T follicular helper cell (primary cell): ENCODE data around the gene ZCCHC8.
"Not testable (repeated sequence)": the region's sequence is repeated elsewhere in the genome, so short reads cannot be mapped to it uniquely, and the experiment has no call there.

Experiments
- DNase-seq: peaks from one replicate; pipeline ENCODE4 v3.0.0-alpha.2; 2020; ENCODE audit warnings: low read depth

ZCCHC8 gene

DNA sequence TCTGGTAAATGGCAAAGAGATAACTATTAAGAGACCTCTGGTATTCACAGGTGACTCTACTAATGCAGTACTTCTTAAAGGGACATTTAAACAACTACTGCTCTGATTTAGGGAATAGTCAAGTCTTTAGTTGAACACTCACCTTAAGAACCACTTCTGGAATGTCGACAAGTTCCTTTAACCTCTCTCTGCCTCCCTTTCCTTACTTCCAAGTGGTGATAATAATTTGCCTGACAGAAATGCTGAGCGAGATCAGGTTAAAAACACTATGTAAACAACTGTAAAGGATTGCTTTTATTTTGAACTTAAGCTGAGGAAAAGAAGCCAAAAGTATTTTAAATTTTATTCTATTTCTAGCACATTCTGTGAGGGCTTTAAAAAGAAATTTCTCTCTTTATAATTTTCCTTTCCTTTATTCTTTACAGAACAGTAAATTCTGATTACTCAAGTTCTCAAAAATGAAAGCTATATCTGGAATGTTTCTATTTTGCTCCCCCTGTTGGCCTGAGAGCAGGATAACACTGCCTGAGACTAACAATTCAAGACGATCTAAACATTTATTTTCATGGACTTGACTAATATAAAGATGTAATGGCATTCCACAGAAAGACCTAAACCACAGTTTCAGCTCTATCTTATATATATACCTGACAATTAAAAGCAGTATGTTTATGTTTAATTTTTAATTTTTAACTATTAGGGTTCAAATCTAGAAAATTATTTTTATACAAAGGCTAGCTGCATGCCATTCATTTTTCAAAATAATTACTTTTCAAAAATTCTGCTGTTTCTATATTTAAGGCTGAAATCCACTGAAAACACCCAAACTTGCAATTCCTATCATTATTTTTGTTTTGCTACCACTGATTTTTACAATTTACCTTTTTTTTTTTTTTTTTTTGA lies 29.2 kb downstream of the ZCCHC8 start:
- no peak for DNase-seq

DNA sequence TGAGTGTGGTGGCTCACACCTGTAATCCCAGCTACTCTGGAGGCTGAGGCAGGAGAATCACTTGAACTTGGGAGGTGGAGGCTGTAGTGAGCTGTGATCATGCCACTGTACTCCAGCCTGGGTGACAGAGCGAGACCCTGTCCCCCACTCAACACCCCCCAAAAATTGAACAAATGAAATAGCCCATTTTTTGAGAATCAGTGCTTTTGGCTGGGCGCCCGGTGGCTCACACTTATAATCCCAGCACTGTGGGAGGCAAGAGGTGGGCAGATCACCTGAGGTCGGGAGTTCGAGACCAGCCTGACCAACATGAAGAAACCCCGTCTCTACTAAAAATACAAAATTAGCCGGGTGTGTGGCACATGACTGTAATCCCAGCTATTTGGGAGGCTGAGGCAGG lies 30.2 kb downstream of the ZCCHC8 start:
- DNase-seq, result not testable (repeated sequence)

DNA sequence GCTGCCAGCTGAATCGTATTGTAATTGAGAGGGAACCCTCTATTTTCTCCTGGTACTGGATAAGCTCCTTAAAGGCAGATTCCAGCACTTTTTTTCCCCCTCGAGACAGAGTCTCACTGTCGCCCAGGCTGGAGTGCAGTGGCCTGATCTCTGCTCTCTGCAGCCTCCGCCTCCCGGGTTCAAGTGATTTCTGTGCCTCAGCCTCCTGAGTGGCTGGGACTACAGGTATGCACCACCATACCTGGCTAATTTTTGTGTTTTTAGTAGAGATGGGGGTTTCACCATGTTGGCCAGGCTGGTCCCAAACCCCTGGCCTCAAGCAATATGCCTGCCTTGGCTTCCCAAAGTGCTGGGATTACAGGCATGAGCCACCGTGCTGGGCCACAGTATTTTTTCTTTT lies 30.9 kb downstream of the ZCCHC8 start:
- not testable (repeated sequence) for DNase-seq

DNA sequence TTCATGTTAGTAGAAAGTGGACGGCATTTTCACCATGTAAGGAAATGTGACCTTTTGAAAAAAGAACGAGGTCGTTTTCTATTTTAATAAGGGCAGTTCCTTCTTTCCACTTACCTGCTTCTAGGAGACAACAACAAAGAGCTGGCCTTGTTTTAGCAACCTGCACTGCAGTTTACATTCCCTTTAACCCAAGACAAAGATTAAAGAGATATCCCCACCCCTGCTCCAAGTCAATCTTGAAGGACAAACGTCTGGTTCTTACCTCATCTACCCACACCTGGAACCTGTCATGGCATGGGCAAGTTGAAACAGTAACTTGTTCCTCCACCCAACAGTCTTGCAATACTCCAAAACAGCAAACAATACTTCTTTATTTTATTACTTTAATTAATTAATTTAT lies 32.7 kb downstream of the ZCCHC8 start:
- DNase-seq, result no peak

DNA sequence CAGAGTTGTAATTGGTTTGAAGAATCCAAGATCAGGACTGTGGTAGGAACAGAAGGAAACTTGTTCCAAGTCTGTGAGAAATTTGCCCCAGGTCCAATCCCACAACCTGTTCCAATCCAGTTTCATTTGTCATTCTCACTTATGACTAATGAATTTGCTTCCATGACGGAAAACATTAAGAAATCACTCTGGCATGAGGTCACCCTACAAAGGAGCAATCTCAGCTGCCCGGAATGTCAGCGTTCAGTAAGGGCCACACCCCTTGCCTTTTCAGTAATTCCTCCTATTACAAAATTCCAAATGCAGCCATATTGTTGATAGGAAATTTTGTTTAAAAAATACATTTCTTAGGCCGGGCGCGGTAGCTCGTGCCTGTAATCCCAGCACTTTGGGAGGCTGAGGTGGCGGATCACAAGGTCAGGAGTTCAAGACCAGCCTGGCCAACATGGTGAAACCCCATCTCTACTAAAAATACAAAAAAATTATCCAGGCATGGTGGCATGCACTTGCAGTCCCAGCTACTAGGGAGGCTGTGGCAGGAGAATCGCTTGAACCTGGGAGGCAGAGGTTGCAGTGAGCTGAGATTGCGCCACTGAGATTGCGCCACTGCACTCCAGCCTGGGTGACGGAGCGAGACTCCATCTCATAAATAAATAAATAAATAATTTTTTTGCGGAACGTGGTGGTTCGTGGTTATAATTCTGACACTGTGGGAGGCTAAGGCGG lies 36.3 kb downstream of the ZCCHC8 start:
- DNase-seq, result not testable (repeated sequence)

DNA sequence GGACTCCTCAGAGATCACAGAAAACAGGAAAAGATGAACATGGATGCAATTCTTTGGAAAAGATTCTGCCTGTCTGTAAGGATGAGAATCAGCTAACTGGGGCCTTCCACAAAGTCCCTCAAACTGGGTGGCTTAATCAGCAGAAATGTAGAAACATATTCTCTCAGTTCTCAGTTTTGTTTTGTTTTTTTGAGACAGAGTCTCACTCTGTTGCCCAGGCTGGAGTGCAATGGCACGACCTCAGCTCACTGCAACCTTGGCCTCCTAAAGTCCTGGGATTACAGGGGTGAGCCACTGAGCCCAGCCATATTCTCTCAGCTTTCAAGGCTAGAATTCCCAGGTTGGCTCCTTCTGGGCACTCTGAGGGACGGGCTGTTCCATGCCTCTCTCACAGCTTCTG lies 40.1 kb downstream of the ZCCHC8 start:
- no peak for DNase-seq

DNA sequence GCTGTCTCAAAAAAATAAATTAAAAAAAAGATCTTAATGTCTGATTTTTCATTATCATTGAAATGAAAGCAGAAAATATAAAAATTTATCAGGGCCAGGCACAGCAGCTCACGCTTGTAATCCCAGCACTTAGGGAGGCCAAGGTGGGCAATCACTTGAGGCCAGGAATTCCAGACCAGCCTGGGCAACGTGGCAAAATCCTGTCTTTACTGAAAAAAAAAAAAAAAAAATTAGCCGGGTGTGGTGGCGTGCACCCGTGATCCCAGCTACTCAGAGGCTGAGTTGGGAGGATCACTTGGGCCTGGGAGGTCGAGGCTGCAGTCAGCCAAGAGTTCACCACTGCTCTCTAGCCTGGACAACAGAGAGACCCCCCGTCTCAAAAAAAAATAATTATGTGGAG lies 40.7 kb downstream of the ZCCHC8 start:
- DNase-seq, result no peak

DNA sequence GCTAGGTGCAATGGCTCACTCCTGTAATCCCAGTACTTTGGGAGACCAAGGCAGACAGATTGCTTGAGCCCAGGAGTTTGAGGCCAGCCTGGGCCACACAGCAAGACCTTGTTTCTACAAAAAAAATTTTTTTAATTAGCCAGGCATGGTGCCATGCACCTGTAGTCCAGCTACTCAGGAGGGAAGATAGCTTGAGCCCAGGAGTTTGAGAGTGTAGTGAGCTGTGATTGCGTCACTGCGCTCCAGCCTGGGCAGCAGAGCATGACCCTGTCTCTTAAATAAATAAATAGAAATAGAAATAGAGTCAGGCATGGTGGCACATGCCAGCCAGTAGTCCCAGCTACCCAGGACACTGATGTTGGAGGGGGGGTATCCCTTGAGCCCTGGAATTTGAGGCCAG lies 41.5 kb downstream of the ZCCHC8 start:
- no peak for DNase-seq

DNA sequence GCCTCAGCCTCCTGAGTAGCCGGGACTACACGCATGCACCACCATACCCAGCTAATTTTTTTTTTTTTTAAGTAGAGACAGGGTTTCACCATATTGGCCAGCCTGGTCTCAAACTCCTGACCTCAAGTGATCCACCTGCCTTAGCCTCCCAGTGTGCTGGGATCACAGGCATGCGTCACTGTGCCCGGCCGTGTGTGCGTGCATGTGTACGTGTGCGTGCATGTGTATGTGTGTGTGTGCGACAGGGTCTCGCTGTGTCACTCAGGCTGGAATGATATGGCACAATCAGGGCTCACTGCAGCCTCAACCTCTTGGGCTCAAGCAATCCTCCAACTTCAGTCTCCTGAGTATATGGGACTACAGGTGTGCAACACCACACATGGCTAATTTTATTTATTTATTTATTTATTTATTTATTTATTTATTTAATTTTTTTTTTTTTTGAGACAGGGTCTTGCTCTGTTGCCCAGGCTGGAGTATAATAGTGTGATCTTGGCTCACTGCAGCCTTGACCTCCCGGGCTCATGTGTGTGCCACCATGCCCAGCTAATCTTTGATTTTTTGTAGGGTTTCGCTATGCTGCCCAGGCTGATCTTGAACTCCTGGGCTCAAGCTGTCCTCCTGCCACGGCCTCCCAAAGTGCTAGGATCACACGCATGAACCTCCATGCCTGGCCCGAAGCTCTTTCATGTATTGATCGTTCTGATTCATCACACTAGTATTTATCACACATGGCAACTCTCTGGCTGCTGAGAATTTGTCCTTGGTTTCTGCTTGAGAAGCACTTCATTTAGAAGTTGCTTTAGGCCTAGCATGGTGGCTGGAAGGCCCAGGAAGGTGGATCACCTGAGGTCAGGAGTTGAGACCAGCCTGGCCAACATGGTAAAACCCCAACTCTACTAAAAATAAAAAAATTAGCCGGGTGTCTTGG lies 42.4 kb downstream of the ZCCHC8 start:
- DNase-seq, result no peak

DNA sequence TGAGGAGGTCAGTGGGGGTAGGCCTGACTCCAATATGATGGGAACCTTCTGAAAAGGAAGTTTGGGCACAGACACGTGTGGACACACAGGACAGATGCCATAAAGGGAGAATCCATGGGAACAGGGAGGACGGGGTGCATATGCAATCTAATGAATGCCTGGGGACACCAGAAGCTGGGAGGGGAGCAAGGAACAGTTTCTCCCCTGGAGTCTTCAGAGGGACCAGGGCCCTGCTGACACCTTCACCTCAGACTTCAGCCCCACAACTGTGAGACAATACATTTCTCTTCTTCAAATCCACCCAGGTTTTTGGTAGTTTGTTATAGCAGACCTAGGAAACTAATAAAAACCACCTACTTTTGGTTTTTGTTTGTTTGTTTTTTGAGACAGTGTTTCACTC lies 43.1 kb downstream of the ZCCHC8 start:
- no peak for DNase-seq

DNA sequence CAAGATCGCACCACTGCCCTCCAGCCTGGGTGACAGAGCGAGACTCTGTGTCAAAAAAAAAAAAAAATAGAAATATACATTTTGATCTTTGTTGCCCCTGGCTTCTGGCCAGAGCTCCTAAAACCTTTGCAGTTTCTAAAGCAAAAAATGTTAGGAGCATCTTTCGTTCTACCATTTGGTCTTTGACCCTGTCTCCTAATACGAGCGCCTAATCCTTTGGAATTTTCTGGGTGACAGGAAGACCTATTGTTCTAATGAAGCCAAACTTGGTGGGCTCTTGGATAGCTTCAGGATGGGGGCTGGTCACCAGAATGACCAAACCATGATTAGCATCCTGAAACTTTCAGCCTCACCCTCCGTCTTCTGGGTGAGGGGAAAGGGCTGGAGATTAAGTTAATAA lies 46.0 kb downstream of the ZCCHC8 start:
- DNase-seq, result no peak

DNA sequence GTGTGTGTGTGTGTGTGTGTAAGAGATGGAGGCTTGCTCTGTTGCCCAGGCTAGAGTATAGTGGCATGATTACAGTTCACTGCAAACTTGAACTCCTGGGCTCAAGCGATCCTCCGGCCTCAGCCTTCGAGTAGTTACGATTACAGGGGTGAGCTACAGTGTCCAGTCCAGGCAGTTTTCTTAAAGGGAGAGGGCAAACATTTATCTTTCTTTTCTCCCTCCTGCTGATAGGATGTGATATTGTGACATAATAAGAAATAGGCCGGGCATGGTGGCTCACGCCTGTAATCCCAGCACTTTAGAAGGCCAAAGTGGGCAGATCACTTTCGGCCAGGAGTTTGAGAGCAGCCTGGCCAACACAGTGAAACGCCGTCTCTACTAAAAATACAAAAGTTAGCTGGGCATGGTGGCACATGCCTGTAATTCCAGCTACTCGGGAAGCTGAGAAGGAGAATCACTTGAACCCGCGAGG lies 46.4 kb downstream of the ZCCHC8 start:
- DNase-seq, result no peak

DNA sequence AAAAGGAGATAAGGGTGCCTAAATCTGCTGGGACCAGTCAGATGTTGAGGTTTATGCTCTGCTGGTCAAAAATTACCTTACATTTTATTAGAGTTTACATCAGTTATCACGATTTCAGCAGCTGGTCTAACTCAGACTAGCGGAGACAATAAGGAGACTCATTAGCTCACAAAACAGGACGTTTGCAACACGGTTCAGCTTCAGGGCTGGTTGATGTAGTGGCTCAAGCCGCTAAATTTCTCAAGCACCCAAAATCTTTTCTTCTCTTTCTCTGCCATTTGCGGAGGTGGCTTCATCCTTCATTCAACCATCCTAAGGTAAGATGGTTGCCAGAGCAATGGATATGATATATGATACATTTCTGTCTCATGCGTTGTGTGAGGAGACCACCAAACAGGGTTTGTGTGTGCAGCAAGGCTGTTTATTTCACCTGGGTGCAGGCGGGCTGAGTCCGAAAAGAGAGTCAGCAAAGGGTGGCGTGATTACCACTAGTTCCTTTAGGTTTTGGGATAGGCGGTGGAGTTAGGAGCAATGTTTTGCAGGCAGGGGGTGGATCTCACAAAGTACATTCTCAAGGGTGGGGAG lies 47.9 kb downstream of the ZCCHC8 start:
- no peak for DNase-seq

DNA sequence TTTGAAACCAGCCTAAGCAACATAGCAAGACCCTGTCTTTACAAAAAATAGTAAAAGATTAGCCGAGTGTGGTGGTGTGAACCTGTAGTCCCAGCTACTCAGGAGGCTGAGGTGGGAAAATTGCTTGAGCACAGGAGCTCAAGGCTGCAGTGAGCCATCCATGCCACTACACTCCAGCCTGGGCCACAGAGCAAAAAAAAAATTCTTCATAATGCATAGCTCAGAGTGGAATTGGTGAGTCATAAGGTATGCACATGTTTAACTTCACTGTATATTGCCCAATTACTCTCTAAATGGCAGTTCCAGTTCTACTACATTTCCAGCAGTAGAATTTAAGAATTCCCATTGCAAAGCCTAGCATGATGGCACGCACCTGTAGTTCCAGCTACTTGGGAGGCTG lies 51.4 kb downstream of the ZCCHC8 start:
- no peak for DNase-seq

DNA sequence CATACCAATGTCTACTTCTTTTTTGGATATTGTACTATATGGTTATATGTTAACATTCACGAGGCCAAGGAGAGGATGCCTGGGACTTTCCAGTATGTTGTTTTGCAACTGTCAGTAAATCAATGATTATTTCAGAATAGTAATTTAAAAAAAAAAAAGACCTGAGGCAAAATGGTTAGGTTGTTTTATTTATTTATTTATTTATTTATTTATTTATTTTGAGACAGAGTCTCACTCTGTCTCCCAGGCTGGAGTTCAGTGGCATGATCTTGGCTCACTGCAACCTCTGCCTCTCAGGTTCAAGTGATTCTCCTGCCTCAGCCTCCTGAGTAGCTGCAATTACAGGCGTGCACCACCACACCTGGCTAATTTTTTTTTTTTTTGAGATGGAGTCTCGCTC lies 52.9 kb downstream of the ZCCHC8 start:
- not testable (repeated sequence) for DNase-seq

DNA sequence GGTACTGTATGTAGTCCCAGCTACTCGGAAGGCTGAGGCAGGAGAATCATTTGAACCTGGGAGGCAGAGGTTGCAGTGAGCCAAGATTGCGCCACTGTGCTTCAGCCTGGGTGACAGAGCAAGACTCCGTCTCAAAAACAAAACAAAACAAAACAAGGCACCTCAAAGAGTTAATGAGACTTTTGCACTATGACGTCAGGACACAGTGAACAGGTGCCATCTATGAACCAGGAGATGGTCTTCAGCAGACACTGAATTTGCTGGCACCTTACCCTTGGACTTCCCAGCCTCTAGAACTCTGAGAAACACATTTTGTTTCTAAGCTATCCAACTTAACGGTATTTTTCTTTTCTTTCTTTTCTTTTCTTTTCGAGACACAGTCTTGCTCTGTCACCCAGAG lies 54.3 kb downstream of the ZCCHC8 start:
- DNase-seq, result not testable (repeated sequence)

DNA sequence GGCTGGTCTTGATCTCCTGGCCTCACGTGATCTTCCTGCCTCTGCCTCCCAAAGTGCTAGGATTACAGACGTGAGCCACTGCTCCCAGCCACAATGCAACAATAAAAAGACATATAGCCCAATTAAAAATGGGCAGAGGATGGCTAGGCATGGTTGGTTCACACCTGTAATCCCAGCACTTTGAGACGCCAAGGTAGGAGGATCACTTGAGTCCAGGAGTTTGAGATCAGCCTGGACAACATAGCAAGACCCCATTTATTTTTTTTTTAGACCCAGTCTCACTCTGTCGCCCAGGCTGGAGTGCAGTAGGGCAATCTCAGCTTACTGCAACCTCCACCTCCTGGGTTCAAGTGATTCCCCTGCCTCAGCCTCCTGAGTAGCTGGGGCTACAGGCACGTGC lies 56.7 kb downstream of the ZCCHC8 start:
- DNase-seq, result not testable (repeated sequence)

DNA sequence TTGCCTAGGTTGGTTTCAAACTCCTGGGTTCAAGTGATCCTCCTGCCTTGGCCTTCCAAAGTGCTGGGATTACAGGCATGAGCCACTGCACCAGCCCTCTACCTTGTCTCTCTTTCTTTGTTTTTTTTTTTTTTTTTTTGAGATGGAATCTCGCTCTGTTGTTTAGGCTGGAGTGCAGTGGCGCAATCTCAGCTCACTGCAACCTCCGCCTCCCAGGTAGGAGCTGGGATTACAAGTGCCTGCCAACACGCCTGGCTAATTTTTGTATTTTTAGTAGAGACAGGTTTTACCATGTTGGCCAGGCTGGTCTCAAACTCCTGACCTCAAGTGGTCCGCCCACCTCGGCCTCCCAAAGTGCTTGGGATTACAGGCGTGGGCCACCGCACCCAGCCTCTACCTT lies 61.9 kb downstream of the ZCCHC8 start:
- DNase-seq, result not testable (repeated sequence)

DNA sequence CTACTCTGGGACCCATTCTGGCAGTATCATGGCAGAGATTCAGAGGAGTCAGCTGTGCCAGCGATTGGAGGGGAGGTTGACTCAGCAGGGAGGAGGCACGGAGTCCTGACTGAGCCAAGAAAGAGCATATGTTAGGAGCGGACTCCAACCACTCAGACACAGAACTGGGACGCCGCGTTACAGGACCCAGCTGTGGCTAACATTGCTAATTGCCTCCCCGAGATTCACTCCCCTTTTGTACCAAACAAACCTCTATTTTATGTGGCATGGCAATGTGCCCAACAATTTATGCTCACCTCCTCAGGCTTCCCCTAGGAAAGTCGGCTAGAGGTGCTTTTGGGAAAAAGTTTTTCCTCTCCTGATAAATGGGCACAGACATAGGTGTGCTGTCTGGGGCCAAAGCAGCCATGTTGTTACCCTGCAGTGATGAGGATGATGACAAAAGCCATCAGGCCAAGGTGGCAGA lies 63.0 kb downstream of the ZCCHC8 start:
- DNase-seq, result no peak

DNA sequence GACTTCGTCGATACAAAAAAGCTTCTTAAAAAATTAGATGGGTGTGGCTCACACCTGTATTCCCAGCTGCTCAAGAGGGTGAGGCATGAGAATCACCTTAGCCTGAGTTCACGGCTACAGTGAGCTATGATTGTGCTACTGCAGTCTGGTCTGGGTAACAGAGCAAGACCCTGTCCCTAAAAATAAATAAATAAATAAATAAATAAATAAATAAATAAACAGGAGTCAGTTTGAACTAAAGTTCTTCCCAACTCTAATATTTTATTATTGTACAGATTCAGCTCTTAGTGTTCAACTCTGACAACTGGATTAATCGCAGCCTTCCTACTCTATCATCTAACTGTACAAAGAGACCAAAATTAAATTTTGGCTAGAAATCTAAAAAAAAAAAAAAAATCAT lies 65.5 kb downstream of the ZCCHC8 start:
- no peak for DNase-seq

DNA sequence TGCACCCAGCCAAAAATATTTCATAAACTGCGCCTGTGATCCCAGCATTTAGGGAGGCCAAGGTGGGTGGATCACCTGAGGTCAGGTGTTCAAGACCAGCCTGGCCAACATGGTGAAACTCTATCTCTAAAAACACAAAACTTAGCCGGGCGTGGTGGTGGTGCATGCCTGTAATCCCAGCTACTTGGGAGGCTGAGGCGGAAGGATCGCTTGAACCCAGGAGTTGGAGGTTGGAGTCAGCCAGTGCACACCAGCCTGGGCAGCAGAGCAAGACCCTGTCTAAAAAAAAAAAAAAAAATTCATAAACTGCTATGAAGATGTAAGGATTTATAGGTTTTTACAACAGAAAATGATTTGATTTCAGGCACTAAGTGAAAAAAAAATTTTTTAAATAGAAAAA lies 71.7 kb downstream of the ZCCHC8 start:
- not testable (repeated sequence) for DNase-seq

DNA sequence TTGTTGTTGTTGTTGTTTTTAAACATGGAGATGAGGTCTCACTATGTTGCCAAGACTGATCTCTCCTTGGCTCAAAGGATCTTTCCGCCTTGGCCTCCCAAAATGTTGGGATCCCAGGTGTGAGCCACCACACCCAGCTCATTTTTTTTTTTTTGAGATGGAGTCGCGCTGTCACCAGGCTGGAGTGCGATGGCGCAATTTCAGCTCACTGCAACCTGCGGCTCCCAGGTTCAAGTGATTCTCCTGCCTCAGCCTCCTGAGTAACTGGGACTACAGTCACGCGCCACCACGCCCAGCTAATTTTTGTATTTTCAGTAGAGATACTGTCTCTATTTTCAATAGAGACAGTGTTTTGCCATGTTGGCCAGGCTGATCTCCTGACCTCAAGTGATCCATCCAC lies 73.3 kb downstream of the ZCCHC8 start:
- no peak for DNase-seq
